Stimulated activated memory B cell treated with anti-CD40 and anti-IgM and Interleukin-4, amounts not matched to agents 10 μg/mL and 1 μg/mL and 100 μg/mL, for 72 hours (primary cell): ENCODE results near the gene C2CD2L.

Experiments
- ATAC-seq: fragments of 150-1000 bp; cut with Tn5 transposase; 2 replicates; pipeline ENCODE4 v1.10.0; 2021
- H3K27ac Mint-ChIP-seq: one replicate; pipeline ENCODE4 v1.8.0; 2022; ENCODE audit warnings: mild to moderate bottlenecking, mixed read lengths
- H3K27me3 Mint-ChIP-seq: one replicate; pipeline ENCODE4 v1.8.0; 2022; ENCODE audit warnings: mixed read lengths
- H3K36me3 Mint-ChIP-seq: one replicate; pipeline ENCODE4 v1.8.0; 2022; ENCODE audit warnings: mixed read lengths
- H3K4me1 Mint-ChIP-seq: one replicate; pipeline ENCODE4 v1.8.0; 2022; ENCODE audit warnings: mixed read lengths
- H3K4me3 Mint-ChIP-seq: one replicate; pipeline ENCODE4 v1.8.0; 2022; ENCODE audit warnings: mild to moderate bottlenecking, moderate library complexity, mixed read lengths
- H3K9me3 Mint-ChIP-seq: one replicate; pipeline ENCODE4 v1.8.0; 2022; ENCODE audit warnings: mixed read lengths

The C2CD2L gene

GRCh38 chr11:119103793-119104192 is 3.4 kb upstream of the C2CD2L start:
- Mint-ChIP-seq H3K4me3 (no peak overlapping the region), H3K4me1 (peaks cover 44% of the 10 kb centered on the region), H3K36me3 (peaks cover 10% of the 10 kb centered on the region), H3K27me3 (no peaks in the 10 kb centered on the region), H3K9me3 (no peaks in the 10 kb centered on the region), H3K27ac (no peak overlapping the region)
- no peak for ATAC-seq

- Mint-ChIP-seq H3K27me3 (no peaks in the 10 kb centered on the region), H3K27ac (no peak overlapping the region), H3K4me1 (peaks cover 34% of the 10 kb centered on the region), H3K36me3 (peaks cover 19% of the 10 kb centered on the region), H3K9me3 (no peaks in the 10 kb centered on the region), H3K4me3 (peak overlapping the region; percentile 88)
- peak; percentile 60 for ATAC-seq
Observed at GRCh38 chr11:119107538-119108145, 498 bp downstream of the C2CD2L start.

- Mint-ChIP-seq H3K9me3 (no peaks in the 10 kb centered on the region), H3K4me3 (peak overlapping the region; percentile 88), H3K36me3 (peaks cover 26% of the 10 kb centered on the region), H3K4me1 (peaks cover 34% of the 10 kb centered on the region), H3K27me3 (no peaks in the 10 kb centered on the region), H3K27ac (peak overlapping the region; percentile 10)
- ATAC-seq = no peak
Observed at GRCh38 chr11:119108146-119108856, 1.2 kb downstream of the C2CD2L start.

GRCh38 chr11:119108857-119109221 is 1.7 kb downstream of the C2CD2L start:
- H3K4me1 Mint-ChIP-seq = peaks cover 34% of the 10 kb centered on the region
- H3K27ac Mint-ChIP-seq = peak overlapping the region; percentile 10
- H3K4me3 Mint-ChIP-seq = peak overlapping the region; percentile 88
- no peaks in the 10 kb centered on the region for H3K9me3 Mint-ChIP-seq
- no peak for ATAC-seq
- peaks cover 29% of the 10 kb centered on the region for H3K36me3 Mint-ChIP-seq
- H3K27me3 Mint-ChIP-seq = no peaks in the 10 kb centered on the region

- no peak overlapping the region for H3K27ac Mint-ChIP-seq
- H3K36me3 Mint-ChIP-seq = peaks cover 34% of the 10 kb centered on the region
- H3K4me1 Mint-ChIP-seq = peaks cover 34% of the 10 kb centered on the region
- H3K4me3 Mint-ChIP-seq = no peak overlapping the region
- no peaks in the 10 kb centered on the region for H3K9me3 Mint-ChIP-seq
- no peaks in the 10 kb centered on the region for H3K27me3 Mint-ChIP-seq
- no peak for ATAC-seq
Observed at GRCh38 chr11:119109843-119110242, 2.7 kb downstream of the C2CD2L start.

- Mint-ChIP-seq H3K4me1 (peaks cover 34% of the 10 kb centered on the region), H3K9me3 (no peaks in the 10 kb centered on the region), H3K4me3 (no peak overlapping the region), H3K27ac (no peak overlapping the region), H3K27me3 (no peaks in the 10 kb centered on the region), H3K36me3 (peaks cover 39% of the 10 kb centered on the region)
- ATAC-seq = no peak
Observed at GRCh38 chr11:119110439-119110838, 3.3 kb downstream of the C2CD2L start.

GRCh38 chr11:119111361-119111925 is 4.3 kb downstream of the C2CD2L start:
- Mint-ChIP-seq H3K27me3 (no peaks in the 10 kb centered on the region), H3K27ac (no peak overlapping the region), H3K9me3 (no peaks in the 10 kb centered on the region), H3K36me3 (peaks cover 47% of the 10 kb centered on the region), H3K4me1 (peaks cover 26% of the 10 kb centered on the region), H3K4me3 (no peak overlapping the region)
- ATAC-seq = no peak

- Mint-ChIP-seq H3K27me3 (no peaks in the 10 kb centered on the region), H3K36me3 (peaks cover 54% of the 10 kb centered on the region), H3K4me3 (no peak overlapping the region), H3K9me3 (no peaks in the 10 kb centered on the region), H3K27ac (no peak overlapping the region), H3K4me1 (peaks cover 20% of the 10 kb centered on the region)
- ATAC-seq = no peak
Observed at GRCh38 chr11:119112314-119113020, 5.3 kb downstream of the C2CD2L start.

GRCh38 chr11:119113716-119114115 is 6.6 kb downstream of the C2CD2L start:
- Mint-ChIP-seq H3K36me3 (peaks cover 54% of the 10 kb centered on the region), H3K4me1 (peaks cover 13% of the 10 kb centered on the region), H3K4me3 (no peak overlapping the region), H3K27me3 (no peaks in the 10 kb centered on the region), H3K27ac (no peak overlapping the region), H3K9me3 (no peaks in the 10 kb centered on the region)
- no peak for ATAC-seq

GRCh38 chr11:119114351-119114750 is 7.2 kb downstream of the C2CD2L start:
- no peak overlapping the region for H3K4me3 Mint-ChIP-seq
- peaks cover 7% of the 10 kb centered on the region for H3K4me1 Mint-ChIP-seq

GRCh38 chr11:119115484-119116234 is 8.5 kb downstream of the C2CD2L start:
- H3K36me3 Mint-ChIP-seq = peaks cover 46% of the 10 kb centered on the region
- H3K4me1 Mint-ChIP-seq = peaks cover 7% of the 10 kb centered on the region
- ATAC-seq = no peak
- no peak overlapping the region for H3K4me3 Mint-ChIP-seq
- H3K9me3 Mint-ChIP-seq = no peaks in the 10 kb centered on the region
- no peaks in the 10 kb centered on the region for H3K27me3 Mint-ChIP-seq
- H3K27ac Mint-ChIP-seq = peak overlapping the region; percentile 8

More at GRCh38 chr11:119114351-119114750, 7.2 kb downstream of the C2CD2L start:
- H3K27ac Mint-ChIP-seq = no peak overlapping the region
- H3K9me3 Mint-ChIP-seq = no peaks in the 10 kb centered on the region
- H3K27me3 Mint-ChIP-seq = no peaks in the 10 kb centered on the region
- ATAC-seq = no peak
- peaks cover 54% of the 10 kb centered on the region for H3K36me3 Mint-ChIP-seq

GRCh38 chr11:119116235-119116594 is 9.1 kb downstream of the C2CD2L start:
- H3K36me3 Mint-ChIP-seq = peaks cover 44% of the 10 kb centered on the region
- no peaks in the 10 kb centered on the region for H3K27me3 Mint-ChIP-seq
- no peak for ATAC-seq
- H3K27ac Mint-ChIP-seq = no peak overlapping the region
- H3K4me3 Mint-ChIP-seq = no peak overlapping the region
- no peaks in the 10 kb centered on the region for H3K9me3 Mint-ChIP-seq
- H3K4me1 Mint-ChIP-seq = peaks cover 11% of the 10 kb centered on the region

GRCh38 chr11:119116601-119117000 is 9.5 kb downstream of the C2CD2L start:
- Mint-ChIP-seq H3K36me3 (peaks cover 41% of the 10 kb centered on the region), H3K4me3 (no peak overlapping the region), H3K27me3 (no peaks in the 10 kb centered on the region), H3K27ac (no peak overlapping the region), H3K4me1 (peaks cover 11% of the 10 kb centered on the region), H3K9me3 (no peaks in the 10 kb centered on the region)
- no peak for ATAC-seq

- Mint-ChIP-seq H3K4me3 (no peak overlapping the region), H3K36me3 (peaks cover 36% of the 10 kb centered on the region), H3K27ac (no peak overlapping the region), H3K9me3 (no peaks in the 10 kb centered on the region), H3K27me3 (no peaks in the 10 kb centered on the region), H3K4me1 (peaks cover 16% of the 10 kb centered on the region)
- no peak for ATAC-seq
Observed at GRCh38 chr11:119117004-119117706, 10.0 kb downstream of the C2CD2L start.
